Right hindlimb (tissue), 1 donor: ENCODE measurements around the gene HTT.
"Not testable (repeated sequence)": the region's sequence is repeated elsewhere in the genome, so short reads cannot be mapped to it uniquely, and the experiment has no call there.

ENCODE experiments used
- DNase-seq: peaks from one replicate; pipeline ENCODE4 v3.0.0-alpha.2; 2018

HTT gene

GRCh38 chr4:3124070-3124767 is 49.7 kb downstream of the HTT start:
- DNase-seq = no peak

DNA sequence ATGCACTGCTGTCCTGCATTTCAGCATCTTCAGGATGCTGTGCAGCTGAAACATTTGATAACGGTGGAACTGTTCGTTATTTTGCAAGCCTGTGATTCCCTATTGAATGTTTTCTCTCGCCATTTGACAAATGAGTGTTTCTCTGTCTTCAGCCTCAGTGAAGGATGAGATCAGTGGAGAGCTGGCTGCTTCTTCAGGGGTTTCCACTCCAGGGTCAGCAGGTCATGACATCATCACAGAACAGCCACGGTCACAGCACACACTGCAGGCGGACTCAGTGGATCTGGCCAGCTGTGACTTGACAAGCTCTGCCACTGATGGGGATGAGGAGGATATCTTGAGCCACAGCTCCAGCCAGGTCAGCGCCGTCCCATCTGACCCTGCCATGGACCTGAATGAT is 52.6 kb downstream of the HTT start:
- no peak for DNase-seq

- no peak for DNase-seq
Observed at GRCh38 chr4:3128058-3128457, 53.6 kb downstream of the HTT start.

DNA sequence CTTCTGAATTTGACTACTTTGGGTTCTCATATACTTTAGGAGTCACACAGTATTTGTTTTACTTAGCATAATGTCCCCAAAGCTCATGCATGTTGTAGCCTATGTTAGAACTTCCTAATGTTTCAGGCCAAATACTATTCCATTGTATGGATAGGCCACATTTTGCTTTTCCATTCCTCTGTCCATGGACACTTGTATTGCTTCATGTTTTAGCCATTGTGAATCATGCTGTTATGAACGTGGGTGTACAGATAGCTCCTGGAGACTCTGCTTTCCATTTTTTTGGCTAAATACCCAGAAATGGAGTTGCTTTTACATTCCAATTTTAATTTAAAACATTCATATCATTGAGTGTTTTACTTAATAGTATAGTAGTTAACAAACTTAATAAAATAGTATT is 54.5 kb downstream of the HTT start:
- DNase-seq = no peak

DNA sequence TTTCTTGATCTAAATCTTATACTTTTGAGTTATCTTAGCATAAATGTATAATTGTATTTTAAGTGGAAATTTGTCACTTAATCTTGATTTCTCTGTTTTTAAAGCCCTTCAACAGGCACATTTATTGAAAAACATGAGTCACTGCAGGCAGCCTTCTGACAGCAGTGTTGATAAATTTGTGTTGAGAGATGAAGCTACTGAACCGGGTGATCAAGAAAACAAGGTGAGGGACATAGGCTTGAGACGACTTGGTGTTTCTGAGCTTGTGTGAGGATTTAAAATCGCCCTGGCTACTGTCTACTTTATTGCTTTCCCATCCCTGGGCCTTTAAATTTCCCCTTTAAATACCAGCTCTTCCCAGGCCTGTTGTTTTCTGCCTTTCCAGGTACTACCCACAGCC is 55.7 kb downstream of the HTT start:
- DNase-seq = no peak

DNA sequence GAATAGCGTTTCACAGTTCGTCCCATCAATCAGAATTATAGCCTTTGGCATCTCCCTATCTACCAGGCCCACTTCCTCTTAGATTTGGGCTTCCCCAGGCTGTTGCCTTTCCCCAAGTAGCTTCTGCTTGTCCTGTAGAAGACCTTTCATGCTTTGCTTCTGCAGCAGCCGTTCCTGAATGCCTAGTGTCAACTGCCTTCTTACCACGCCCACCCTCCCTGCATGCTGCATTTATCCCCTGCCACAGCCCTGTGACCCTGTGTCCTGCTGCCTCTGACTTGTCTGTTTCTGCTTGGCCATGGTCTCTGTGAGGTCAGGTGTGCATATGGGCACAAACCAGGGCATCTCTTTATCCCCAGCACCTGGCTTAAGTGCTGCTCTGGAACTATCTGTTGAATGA is 56.3 kb downstream of the HTT start:
- no peak for DNase-seq

DNA sequence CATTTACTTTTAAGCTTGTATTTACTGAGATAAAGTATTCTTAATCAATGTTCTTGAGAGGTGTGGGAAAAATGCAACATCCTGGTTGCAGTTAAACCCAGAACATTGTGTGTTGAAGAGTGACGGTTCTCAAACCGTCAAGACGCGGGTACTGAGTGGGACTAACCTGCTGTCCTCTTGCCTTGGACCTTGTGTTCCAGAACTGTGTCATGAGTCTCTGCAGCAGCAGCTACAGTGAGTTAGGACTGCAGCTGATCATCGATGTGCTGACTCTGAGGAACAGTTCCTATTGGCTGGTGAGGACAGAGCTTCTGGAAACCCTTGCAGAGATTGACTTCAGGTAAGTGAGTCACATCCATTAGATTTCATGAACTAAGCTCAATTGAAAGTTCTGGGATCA is 59.7 kb downstream of the HTT start:
- DNase-seq = no peak

GRCh38 chr4:3135155-3136011 is 60.9 kb downstream of the HTT start:
- DNase-seq = no peak

- no peak for DNase-seq
Observed at GRCh38 chr4:3136454-3136853, 62.0 kb downstream of the HTT start.

GRCh38 chr4:3137908-3138307 is 63.4 kb downstream of the HTT start:
- DNase-seq = no peak

DNA sequence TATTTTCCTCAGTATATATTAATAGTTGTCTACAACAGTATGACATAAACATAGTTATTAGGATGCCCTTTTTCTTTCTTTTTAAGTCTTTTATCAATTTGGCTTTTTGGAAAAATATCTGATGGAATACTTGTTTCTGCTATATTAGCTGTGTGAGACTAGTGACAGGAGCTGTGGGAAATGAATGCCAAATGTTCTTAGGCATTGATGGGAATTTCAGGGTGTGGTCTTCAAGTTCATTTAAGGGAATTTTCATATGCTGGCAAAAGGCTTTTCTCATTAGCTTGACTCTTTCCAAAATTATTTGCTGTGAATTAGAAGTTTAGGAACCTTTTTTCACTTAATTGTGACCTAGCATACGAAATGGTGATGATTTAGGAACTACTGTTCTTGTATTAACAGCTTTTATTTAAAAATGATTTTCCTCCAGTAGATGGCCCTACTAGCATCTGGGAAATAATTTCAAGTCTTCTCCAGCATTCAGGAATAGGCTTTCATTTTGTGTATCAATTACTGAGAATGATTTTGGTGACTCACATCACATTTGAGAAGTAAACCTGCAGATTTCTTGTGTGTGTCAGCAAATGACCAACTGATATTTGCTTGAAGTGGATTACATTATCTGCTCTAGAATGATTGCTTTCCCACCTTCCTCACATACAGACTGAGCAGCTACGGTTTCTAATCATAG is 70.9 kb downstream of the HTT start:
- no peak for DNase-seq

GRCh38 chr4:3148926-3149325 is 74.4 kb downstream of the HTT start:
- DNase-seq = no peak

DNA sequence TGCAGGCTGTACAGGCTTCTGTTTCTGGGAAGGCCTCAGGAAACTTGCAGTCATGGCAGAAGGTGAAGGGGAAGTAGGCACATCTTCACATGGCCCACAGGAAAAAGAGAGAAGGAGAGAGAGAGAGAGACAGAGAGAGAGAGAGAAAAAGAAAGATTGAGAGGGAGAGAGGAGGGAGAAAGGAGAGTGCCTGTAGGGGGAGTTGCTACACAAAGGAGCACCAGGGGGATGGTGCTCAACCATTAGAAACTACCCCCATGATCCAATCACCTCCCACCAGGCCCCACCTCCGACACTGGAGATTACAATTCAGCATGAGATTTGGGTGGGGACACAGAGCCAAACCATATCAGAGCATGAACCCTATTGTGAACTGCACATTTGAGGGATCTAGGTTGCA is 76.8 kb downstream of the HTT start:
- DNase-seq = not testable (repeated sequence)

DNA sequence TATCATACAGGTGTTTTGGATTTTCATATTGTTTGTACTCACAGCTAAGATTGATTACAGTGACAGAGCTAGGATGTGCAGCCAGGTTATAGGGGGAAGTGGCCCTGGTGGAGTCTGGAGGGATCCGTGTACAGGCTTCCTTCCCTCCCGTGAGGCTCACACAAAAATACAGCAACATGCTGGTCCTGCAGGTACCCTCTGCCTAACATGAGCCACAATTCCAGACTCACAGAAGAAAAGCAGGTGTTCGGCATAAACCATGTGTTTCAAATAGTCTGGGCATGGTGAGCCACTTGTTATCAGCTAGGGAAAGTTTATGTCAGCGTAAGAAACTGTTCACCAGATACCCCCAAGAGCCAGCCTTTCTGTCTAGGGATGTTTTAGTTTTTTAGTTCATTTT is 82.9 kb downstream of the HTT start:
- DNase-seq = no peak

DNA sequence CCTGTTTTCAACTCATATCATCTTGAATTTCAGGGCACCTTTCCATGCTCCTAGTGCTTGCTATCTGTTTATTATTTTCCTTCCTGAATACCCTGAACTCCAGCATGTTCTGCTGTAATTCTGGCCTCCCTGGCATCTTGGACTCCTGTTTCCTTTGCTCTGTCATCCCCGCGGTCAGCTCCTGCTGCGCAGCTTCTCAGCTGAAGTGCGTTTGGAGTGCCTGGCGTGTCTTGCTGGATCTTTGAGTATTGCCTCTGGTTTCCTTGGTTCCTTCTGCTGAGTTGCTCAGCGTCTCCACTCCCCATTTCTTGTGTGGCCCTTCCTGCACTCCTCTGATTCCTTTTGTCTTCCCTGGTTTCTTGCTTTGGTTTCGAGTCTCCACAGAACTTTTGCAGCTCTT is 84.4 kb downstream of the HTT start:
- no peak for DNase-seq

DNA sequence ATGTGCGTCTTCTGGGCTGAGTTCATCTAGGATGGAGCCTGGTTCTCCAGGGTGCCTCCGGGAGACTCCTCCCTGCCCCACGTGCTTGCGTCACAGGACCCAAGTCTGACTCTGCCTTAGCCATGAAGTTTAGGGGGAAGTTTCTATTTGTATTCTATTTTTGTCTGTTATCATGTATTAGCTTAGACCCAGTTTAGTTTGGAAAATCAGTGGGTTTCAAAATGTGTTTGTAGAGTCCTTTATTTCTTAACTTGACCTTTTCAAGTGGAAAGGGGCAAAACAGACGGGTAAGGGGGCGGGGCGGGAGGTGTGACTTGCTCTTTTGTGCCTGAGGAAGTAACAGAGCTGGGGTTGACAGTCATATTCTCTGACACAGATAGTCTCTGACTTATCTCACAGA is 86.0 kb downstream of the HTT start:
- no peak for DNase-seq

GRCh38 chr4:3161044-3161443 is 86.6 kb downstream of the HTT start:
- DNase-seq = not testable (repeated sequence)

- DNase-seq = not testable (repeated sequence)
Observed at GRCh38 chr4:3166434-3166833, 92.0 kb downstream of the HTT start.

DNA sequence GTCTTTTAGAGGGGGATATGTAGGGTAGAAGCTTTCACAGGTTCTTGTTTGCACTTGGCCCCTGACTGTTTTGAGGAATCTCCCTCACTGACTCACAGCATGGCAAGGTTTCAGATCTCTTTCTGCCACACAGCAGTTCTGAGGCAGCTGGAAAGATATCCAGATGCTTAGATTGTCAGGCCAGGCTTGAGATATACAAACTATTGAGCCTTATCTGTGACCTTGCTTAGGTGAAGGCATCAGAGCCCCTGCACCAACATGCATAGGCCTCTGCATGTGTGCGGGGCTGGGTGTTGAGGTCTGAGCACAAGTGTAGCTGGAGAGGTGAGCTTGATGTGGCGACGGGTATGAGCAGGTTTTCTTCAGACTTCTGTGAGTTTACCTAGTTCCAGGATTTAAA is 93.5 kb downstream of the HTT start:
- DNase-seq = no peak

- DNase-seq = no peak
Observed at GRCh38 chr4:3174371-3175338, 100.2 kb downstream of the HTT start.

DNA sequence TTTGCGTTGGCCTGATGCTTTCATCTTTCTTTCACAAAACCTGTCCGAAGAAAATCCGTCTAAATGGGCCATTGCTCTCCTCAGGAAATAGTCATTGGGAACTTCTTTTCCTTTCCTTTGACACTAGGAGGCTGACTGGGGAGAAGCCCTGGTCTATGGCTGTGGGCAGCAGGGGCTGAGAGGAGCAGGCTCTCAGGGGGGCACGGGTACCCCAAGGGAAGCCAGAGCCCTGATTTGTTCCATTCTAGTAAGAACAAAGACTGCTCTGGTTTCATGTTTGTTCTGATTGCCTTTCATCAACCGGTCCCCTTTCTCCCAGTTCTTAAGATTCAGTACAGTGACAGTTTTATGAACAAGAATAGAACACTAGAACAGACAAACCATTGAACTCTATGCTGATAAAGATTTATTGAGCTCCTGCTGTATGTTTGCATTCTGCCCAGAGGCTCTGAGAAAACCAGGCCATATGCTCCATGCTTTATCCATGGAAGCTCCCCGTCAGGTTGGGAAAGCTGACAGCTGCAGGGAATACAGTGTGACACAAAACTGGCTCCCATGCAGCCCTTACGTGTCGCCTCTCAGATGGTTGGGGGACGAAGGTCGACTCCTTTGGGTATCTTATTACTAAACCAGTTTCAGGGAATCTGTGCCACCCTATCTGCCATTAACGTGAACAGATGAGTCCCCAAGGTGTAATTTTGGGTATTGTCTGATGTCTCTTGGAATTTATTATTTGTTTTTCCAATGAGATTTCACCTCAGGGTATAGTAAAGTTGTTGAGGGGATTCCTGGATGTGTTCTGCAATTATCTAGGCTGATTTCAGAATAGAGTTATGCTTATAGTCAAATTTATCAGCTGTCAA is 102.1 kb downstream of the HTT start:
- no peak for DNase-seq

DNA sequence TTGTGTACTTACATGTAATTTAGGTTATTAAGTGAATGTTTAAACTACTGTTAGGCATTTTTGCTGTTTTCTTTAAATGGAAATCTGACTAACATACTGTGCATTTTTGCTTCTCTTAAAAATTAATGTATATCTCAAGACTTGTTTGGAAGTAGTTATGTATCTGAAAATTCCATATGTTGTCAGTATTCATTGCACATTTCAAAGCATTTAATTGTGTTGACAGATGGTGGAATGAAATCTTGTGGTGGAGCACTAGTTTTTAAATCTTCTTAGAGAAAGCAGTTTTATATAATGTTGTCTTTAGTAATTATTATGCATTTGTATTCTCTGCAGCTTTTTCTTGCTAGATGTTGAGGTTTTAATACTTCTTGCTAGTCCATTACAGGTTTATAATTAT is 102.9 kb downstream of the HTT start:
- DNase-seq = no peak
